ENCODE results near the gene TBC1D17. TPM values are rescaled to one million over a fixed set of nuclear protein-coding genes. Genes with fewer than 3 reads are reported as not detected.

The TBC1D17 gene
- total and polyA plus RNA-seq, 10 of the 15 experiments (the other 5 are each of a cell fraction or from before 2014, with no cell fraction given) = 0.42 to 20.4 (median 11.2) TPM

GRCh38 chr19:49896863-49897621, 19.5 kb downstream of the TBC1D17 start, which contains the start of gene IL4I1 (continued):
- TF ChIP-seq MXI1 (IDR thresholded peaks at IDR 0.05; ENCODE audit: low read depth, low read length) = peak; percentile 51
- TF ChIP-seq SMAD5 (IDR thresholded peaks at IDR 0.05; ENCODE audit: low read depth) = no peak
- no peak for TF ChIP-seq MYC (IDR thresholded peaks at IDR 0.05; ENCODE audit: insufficient read depth, insufficient read length, insufficient replicate concordance, low read length, severe bottlenecking)
- TF ChIP-seq ZNF274 (IDR thresholded peaks at IDR 0.05; ENCODE audit: insufficient read depth, insufficient read length) = no peak
- TF ChIP-seq CHD1 (IDR thresholded peaks at IDR 0.05; ENCODE audit: low read depth, low read length) = no peak
- TF ChIP-seq, protein P1, sequence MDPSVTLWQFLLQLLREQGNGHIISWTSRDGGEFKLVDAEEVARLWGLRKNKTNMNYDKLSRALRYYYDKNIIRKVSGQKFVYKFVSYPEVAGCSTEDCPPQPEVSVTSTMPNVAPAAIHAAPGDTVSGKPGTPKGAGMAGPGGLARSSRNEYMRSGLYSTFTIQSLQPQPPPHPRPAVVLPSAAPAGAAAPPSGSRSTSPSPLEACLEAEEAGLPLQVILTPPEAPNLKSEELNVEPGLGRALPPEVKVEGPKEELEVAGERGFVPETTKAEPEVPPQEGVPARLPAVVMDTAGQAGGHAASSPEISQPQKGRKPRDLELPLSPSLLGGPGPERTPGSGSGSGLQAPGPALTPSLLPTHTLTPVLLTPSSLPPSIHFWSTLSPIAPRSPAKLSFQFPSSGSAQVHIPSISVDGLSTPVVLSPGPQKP (IDR thresholded peaks at IDR 0.05; ENCODE audit: low read depth, low read length) = no peak
- TF ChIP-seq FOS (IDR thresholded peaks at IDR 0.05; ENCODE audit: borderline replicate concordance, extremely low read depth, insufficient read length) = no peak
- TF ChIP-seq ATF3 (IDR thresholded peaks at IDR 0.05; ENCODE audit: borderline replicate concordance, extremely low read depth, low read depth, low read length) = no peak
- TF ChIP-seq KAT2A (conservative IDR thresholded peaks at IDR 0.05; ENCODE audit: control insufficient read depth, low read depth, low read length) = no peak
- no peak for TF ChIP-seq SUZ12 (IDR thresholded peaks at IDR 0.05; ENCODE audit: unreplicated experiment)
- TF ChIP-seq CUX1 (IDR thresholded peaks at IDR 0.05; ENCODE audit: insufficient replicate concordance, low read depth, low read length) = peak; percentile 15
- TF ChIP-seq TCF7 (IDR thresholded peaks at IDR 0.05; ENCODE audit: borderline replicate concordance) = no peak
- TF ChIP-seq EED (IDR thresholded peaks at IDR 0.05; ENCODE audit: low read depth) = peak; percentile 89
- no peak for TF ChIP-seq E4F1 (IDR thresholded peaks at IDR 0.05; ENCODE audit: borderline replicate concordance, partially characterized antibody)
- no peak for TF ChIP-seq TARDBP (IDR thresholded peaks at IDR 0.05; ENCODE audit: borderline replicate concordance)
- TF ChIP-seq NRF1 (conservative IDR thresholded peaks at IDR 0.05; ENCODE audit: low read depth, low read length) = 0 out of 2 replicates have a peak, but pooled peaks have one; percentile 5
- no peak for TF ChIP-seq TCF3 (IDR thresholded peaks at IDR 0.05; ENCODE audit: borderline replicate concordance, insufficient read depth, low read depth, low read length)
- TF ChIP-seq IKZF2 (IDR thresholded peaks at IDR 0.05) = peak; percentile 95 to 97
- TF ChIP-seq STAT1 (conservative IDR thresholded peaks at IDR 0.05) = no peak
- TF ChIP-seq RUNX3 (IDR thresholded peaks at IDR 0.05; ENCODE audit: low read length) = peak; percentile 87
